Stimulated activated CD8-positive, alpha-beta memory T cell treated with anti-CD3 and anti-CD28 coated beads, Interleukin-15, amount 100 ng/mL, for 1 hour (primary cell): ENCODE results near the gene CALML5.
"Not testable (repeated sequence)": the region's sequence is repeated elsewhere in the genome, so short reads cannot be mapped to it uniquely, and the experiment has no call there.

ENCODE experiments used
- DNase-seq: peaks from one replicate; pipeline ENCODE4 v3.0.0-alpha.2; 2020; ENCODE audit warnings: low read depth

The CALML5 gene

DNA sequence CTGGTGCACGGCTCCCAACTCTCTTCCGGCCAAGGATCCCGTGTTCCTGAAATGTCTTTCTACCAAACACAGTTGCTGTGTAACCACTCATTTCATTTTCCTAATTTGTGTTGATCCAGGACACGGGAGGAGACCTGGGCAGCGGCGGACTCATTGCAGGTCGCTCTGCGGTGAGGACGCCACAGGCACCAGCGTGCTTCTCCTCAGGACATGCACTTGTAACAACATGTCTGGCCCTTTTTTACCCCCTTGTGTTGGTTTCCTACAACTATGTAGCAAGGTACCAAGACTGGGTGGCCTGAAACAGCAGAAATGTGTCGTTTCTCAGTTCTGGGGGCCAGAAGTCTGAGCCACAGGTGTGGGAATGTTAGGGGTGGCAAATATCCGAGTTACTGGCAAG lies 18.2 kb downstream of the CALML5 start:
- DNase-seq: no peak

DNA sequence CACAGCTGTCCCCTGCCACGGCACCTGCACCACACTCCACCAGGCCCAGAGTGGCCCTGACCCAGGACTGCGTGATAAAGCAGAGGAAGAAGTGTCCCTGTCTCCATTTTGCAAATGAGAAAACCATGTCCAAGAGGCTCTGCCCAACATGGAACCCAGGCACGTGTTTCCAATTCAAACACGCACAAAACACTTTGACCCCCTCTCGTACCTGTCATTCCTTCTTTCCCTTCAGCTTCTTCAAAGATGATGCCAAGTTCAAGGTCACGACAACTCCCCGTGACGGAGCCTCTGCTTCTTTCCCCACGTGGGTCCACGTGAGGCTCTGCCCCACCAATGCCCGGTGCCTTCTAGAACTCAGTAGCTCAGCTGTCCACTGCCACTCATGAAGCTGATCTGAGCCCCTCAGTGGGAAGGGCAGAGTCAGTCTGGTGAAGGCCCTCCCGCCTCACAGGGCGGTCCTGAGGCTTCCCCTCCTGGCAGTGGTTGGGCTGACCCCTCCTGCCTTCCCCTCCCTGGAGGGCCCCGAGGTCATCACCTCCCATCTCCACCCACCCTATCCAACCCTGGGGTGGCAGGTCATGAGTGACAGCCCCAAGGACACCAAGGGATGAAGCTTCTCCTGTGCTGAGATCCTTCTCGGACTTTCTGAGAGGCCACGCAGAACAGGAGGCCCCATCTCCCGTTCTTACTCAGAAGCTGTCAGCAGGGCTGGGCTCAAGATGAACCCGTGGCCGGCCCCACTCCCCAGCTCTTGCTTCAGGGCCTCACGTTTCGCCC lies 19.0 kb downstream of the CALML5 start:
- no peak for DNase-seq

DNA sequence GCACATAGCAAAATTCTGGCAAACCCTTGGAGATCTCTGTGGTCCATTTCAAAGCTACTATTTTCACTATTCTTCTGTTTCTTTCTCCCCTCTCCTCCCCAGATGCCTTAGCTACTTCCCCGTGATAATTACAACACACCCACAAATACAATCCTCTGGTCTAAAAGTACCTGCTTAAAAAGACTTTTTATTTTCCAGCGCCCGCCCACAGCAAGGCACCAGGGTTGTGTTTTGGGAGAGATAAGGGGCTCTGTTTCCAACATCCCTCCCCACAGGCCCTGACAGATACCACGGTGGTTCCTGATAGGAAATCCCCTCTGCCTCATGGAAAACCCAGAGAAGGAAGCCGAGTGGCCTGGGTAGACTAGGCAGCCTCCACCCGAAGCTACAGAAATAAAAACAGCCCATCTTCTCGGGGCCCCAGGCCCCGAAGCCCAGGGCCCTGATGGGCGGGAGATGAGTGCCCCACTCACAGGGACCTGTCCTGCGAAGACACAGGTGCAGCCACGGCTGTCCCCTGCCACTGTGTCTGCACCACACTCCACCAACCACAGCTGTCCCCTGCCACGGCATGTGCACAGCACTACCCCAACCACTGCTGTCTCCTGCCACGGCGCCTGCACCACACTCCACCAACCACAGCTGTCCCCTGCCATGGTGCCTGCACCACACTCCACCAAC lies 19.7 kb downstream of the CALML5 start:
- no peak for DNase-seq

DNA sequence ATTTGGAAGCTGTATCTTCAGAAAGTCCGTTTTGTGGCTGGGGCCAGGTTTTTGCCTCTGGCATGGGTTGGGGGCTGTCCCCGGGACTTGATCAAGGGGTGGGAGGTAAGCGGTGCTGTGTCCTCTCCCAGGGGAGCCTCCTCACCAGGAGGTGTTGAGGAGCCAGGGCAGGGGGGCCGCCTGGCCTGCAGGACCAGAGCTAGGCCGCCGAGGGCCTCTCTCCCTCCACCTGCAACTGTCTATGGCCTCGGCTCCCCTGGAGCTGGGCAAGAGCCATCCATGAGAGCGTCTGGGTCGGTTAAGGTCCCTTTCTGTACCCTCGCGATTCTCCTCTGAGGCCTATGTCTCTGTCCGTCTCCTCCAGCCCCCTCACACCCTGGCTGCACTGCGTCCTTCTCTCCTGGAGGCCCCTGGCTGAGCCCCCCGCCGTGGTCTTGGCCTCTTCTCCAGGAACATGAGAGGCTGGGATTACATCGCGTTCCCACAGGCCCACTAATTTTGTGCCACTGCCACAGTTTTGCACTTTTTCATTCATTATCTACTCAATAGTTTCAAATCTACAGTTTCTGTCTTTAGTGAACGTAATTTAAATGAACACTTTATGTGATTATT lies 20.6 kb downstream of the CALML5 start:
- DNase-seq: no peak

DNA sequence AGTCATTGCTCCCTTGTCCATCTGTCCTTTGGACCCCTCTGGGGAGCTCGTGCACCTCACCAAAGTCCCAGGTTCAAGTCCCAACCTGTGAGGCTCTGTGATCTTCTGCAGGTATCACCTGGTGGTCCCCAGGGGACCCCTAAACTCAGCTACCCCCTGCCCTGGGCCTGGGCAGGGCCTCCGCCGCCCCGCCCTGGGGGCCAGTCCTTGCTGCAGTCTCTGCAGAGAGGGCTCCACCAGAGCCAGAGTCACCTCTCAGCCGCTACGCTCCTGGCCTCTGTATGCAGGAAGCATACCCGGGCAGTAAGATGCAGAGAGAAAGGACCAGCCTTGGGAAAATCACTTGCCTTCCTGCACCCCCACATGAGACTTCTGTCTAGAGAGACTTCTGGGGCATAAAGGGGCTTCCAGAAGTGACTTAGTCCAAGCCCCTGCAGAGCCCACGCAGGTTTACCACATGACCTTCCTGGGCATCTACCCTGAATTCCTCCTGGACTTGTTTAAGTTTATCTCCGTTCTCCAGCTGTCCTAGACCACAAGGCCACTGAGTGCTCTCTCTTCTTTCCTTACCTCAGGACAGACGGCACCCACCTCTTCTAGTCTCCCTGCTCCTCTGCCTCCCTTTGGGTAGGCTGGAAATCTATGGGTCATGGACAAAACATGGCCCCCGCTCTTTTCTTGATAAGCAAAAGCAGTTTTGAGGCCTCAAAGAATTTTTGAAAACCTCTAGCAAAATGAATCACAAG lies 21.2 kb downstream of the CALML5 start:
- DNase-seq: no peak

DNA sequence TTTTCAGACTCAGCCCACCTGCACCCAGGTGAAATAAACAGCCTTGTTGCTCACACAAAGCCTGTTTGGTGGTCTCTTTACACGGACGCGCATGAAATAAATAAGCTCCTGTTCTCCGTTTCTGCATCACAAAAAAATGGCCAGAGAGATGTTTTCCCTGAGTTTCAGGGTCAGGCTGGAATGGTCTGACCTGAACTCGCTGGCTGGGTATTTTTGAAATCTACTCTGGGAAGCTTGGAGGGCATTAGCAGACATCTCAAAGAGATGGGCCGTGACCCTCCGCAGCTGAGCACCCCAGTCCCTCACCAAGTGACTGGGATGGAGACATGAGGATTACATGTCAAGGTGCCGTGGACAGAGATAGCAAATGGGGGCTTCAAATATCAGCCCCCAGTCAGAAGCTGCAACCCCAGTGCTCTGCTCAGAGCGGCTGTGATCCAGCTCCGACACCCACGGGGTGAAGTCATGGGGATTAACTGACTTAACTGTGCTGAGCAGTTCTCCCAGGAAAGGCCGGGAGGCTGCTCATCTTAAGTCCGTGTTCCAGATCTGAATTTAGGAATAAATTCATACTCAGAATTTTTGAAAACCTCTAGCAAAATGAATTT lies 22.3 kb downstream of the CALML5 start:
- no peak for DNase-seq

DNA sequence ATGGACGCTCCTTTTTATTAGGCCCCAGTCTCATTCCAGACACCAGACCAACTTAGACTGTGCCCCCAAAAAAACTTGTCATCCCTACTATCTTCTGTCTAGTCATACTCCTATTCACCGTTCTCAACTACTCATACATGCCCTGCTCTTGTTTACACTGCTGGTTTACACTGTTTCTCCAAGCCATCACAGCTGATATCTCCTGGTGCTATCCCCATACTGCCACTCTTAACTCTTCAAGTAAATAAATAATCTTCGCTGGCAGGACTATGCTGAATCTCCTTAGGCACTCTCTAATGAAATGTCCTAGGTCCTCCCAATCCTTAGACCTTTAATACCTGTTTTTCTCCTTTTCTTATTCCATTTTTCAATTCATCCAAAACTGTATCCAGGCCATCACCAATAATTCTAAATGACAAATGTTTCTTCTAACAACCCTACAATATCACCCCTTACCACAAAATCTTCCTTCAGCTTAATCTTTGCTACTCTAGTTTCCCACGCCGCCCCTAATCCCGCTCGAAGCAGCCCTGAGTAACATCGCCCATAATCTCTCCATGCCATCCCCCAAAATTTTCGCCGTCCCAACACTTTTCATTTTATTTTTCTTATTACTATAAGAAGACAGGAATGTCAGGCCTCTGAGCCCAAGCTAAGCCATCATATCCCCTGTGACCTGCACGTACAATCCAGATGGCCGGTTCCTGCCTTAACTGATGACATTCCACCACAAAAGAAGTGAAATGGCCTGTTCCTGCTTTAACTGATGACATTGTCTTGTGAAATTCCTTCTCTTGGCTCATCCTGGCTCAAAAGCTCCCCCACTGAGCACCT lies 23.2 kb downstream of the CALML5 start:
- DNase-seq: not testable (repeated sequence)

DNA sequence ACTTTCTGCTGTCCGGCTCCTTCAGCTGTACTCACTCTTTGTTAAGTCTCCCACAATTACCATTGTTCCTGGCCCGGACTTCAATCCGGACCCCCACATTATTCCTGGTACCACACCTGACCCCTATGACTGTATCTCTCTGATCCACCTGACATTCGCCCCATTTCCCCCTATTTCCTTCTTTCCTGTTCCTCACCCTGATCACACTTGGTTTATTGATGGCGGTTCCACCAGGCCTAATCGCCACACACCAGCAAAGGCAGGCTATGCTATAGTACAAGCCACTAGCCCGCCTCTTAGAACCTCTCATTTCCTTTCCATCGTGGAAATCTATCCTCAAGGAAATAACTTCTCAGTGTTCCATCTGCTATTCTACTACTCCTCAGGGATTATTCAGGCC lies 24.3 kb downstream of the CALML5 start:
- DNase-seq: not testable (repeated sequence)

DNA sequence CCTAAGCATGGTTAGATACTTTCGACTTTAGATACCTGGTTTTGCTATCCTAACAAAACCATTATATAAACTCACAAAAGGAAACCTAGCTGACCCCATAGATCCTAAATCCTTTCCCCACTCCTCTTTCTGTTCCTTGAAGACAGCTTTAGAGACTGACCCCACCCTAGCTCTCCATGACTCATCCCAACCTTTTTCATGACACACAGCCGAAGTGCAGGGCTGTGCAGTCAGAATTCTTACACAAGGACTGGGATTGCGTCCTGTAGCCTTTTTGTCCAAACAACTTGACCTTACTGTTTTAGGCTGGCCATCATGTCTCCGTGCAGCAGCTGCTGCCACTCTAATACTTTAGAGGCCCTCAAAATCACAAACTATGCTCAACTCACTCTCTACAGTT lies 24.7 kb downstream of the CALML5 start:
- not testable (repeated sequence) for DNase-seq

DNA sequence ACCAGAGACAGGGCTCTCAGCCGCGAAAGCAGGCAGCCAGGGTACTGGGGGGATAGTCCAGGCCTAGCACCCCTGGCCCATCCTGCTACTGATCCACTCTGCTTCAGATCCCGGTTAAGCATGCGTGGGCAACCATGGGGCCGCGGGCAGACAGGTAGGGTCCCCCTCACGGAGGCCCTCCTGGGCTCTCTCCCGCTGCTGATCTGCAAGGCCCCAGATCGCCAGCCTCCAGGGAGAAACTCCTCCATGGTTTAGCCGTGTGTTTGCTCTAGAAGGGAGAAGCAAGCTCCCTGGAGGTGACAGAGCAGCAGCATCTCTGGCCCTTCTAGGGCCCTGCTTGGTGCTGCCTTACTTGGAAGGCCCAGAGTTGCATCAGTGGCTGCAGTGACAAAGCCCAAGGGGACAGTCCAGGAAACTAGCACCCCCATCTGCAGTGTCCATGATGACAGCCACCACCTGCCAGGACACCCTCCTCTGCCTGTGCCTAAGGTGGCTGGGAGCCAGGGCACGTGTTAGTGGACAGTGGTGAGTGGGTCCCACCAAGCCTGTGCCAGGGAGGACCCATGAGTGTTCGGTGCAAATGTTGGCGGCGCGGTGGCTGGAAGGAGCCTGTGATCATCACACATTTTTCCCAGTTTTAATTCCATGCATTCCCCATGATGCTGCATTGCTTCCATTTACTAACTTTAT lies 29.2 kb downstream of the CALML5 start:
- DNase-seq: no peak

DNA sequence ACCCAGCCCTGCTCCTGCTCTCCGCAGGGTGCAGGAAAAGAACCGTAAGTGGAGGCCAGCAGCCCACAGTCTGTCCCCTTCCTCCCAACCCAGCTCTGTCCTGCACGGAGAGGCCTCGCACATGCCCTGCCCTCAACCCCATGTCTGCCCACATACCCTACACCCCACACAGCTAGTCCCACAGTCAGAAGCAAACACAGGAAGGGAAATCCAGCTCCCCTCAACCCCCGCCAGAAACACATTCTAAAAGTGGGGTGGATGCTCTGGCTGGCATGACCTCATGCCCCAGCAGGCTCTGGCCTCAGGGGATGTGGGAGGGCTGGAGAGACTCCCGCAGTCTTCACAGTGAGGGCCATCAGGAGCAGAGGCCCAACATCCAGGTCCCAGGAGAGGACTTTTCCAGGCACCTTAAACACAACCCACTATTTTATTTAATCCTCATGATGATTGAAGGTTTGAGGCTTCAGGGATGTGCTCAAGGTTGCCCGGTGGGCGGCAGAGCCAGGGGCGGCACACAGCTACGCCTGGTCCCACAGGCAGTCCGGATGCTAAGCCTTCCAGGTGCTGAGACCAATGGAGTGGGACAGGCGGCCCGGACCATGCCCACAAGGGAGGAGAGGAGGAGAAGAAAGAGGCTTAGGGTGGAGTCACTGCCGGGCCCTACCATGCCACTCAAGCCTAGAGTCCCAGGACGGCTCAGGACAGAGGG lies 29.9 kb downstream of the CALML5 start:
- no peak for DNase-seq

DNA sequence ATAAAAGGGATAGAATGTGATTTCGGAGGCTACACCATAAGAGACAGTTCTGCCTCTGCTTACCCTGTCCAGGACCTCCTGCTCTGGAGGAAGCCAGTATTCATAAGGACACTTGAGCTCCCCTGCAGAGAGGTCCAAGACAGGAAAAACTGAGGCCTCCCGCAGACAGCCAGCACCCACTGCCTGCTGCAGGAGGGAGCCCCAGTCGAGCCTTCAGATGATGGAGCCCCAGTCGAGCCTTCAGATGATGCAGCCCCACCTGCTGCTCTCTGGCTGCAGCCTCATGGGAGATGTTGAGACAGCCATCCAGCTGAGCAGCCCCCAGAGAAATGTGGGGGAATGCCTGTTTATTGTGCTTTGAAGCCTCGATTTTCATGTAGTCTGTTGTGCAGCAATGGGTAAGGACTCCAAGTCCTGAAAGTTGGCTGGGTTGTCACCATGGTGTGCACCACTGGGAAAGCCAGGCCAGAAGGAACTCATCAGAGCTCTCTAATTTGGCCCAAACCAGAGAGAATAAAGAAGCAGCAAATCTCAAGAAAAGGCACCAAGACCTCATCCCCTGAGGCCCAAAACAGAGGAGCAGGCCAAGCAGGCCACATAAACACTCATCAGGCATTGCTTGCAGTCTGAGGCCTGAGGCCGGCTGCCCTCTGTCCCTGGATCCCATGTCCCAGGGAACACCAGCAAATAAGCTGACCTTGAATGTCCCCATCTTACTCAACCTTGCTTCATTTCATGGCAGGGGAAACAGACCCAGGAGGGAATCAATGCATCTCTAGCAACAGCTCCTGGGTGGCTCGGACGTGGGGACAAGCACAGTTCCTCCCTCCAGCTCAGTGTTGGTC lies 30.9 kb downstream of the CALML5 start:
- no peak for DNase-seq

DNA sequence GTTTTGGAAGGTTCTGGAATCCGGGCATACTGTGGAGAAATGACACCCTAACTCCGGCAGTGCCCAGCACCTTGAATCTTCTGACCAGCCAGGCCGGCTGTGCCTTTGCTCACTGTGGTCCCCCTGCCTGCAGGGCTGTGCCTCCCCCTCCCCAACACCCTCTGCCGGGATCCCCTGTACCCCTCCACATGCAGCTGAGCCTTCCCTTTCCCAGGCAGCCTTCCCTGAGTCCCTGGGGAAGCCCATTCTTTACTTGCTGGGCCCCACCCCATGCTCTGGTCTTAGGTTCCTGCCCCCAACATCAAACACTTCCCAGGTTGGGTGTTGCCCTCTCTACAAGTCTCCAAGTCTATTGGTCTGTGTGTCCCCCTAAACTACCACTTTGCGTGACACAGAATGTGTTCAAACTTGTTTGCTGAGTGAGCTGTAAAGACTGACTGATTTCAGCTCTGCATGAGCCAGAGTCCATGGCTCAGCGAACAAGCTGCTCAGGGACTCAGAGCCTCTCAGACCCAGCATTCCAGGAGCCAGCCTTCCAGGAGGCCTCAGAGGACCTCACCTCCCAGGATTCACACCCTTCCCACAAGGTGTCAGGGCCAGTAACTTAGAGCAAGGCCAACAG lies 31.6 kb downstream of the CALML5 start:
- no peak for DNase-seq

DNA sequence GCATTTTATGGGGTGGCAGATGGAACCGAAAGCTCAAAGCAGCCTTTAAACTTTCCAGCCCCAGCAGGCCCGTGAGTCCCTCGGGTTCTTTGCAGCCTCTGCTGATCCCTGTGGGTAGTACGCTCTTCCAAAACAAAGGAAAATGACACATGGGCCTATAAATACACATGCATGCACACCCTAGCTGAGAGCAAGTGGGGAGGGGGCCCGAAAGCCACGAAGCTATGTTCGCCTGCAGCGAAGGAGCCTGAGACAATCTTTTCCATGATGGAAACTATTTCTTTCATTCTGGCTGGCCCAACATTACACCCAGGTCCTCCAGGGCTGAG lies 32.2 kb downstream of the CALML5 start:
- DNase-seq: no peak

DNA sequence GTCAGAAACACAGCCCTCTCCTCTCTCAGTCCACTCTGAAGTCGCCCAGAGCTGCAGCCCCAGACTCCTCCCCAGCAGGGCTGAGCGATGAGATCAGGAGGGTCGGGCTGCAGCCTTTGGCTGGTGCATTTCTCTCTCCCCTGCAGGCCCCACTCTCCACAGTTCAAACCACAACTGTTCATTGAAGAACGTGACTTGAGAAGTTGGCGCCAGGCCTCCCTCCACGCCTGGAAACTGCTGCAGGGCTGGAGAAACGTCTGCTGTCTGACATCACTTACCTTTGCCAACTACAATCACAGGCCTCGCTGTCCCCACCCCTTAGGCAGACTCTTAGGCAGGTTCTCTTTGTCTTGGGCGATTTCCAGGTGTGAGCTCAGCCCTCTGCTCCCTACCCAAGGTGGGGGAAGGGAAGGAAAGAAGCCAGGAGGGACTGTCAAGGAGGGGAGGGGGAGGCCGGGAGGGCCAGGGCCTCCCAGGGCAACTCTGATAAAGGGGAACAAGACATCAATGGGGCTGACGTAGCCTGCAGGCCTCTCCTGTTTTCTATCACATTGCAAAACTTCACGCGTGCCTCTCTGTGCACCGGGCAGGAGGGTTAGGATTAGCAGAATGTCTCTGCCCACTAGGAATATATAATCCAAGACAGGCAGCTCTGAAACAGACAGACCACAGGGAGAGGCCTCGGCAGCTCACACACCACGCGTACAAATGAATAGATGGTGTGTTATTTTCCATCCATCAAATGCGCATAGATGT lies 32.7 kb downstream of the CALML5 start:
- DNase-seq: no peak

DNA sequence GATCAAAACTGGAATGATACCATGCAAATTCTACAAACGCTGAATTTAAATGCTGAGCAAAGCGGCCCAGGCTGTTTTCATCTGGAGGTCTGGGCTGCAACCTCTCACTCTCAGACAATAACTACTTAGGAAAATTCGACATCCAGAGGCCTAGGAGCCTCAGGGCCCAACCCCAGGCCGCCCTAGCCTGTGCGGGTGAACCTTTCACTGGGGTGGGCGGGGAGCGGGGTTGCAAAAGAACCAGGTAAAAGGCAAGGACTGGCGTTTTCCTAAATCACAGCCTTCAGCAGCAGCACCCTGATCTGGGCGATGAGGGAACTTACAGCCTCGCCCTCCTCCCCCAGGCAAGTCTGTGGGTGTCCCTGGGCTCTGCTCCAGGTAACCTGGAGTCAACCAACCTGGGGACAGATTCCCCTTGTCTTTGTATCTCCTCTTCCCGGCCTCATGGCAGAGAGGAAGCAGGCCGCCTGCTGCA lies 33.4 kb downstream of the CALML5 start:
- DNase-seq: no peak

DNA sequence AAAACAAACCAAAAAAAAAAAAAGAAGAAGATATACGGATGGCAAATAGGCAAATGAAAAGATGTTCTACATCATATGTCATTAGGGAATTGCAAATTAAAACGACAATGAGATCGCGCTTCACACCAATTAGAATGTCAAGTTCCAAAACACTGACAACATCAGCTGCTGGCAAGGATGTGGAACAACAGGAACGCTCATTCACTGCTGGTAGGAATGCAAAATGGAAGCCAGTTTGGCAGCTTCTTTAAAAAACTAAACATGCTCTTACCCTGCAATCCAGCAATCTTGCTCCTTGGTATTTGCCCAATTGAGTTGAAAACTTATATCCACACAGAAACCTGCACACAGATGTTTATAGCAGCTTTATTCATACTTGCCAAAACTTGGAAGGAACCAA lies 34.8 kb downstream of the CALML5 start:
- DNase-seq: no peak

DNA sequence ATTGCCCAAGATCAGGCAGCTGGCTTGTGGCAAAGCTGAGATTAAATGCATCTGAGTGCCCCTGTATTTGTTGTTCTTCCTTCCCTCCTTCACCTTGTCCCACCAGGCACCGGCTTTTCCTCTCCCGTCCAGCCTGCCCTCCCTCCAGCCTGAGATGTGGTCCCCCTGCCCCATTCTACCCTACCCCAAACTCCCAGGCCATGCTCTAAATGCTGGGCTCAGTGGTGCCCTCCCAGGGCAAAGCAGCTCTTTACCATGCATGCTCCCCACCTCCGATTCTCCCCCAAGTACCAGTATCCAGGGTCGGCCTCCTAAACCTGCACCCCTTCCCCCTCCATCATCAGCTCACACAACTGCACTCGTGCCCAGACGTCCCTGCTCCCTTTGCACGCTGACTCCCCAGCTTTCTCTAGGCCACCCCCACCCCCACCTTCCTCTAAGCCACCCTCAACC lies 36.5 kb downstream of the CALML5 start:
- no peak for DNase-seq
